Chondrocyte (in vitro differentiated cells): ENCODE measurements around the gene SGCA. TPM values are rescaled to one million over a fixed set of nuclear protein-coding genes. Genes with fewer than 3 reads are reported as not detected.

ENCODE experiments used
- DNase-seq: peaks from one replicate; pipeline ENCODE4 v3.0.0; 2021; ENCODE audit warnings: mixed read lengths, low spot score
- H3K27ac Mint-ChIP-seq: one replicate; pipeline ENCODE4 v1.8.0; 2021; ENCODE audit warnings: mild to moderate bottlenecking, moderate library complexity, mixed read lengths; ENCODE audit not compliant: unreplicated experiment
- H3K27me3 Mint-ChIP-seq: 2 replicates; pipeline ENCODE4 v1.8.0; 2021; ENCODE audit warnings: low read depth, mixed read lengths
- H3K36me3 Mint-ChIP-seq: 2 replicates; pipeline ENCODE4 v1.8.0; 2021; ENCODE audit warnings: low read depth, mixed read lengths
- H3K4me1 Mint-ChIP-seq: 2 replicates; pipeline ENCODE4 v1.8.0; 2021; ENCODE audit warnings: low read depth, mild to moderate bottlenecking, mixed read lengths
- H3K4me3 Mint-ChIP-seq: one replicate; pipeline ENCODE4 v1.8.0; 2021; ENCODE audit warnings: mild to moderate bottlenecking, moderate library complexity, mixed read lengths; ENCODE audit not compliant: unreplicated experiment
- H3K9me3 Mint-ChIP-seq: 2 replicates; pipeline ENCODE4 v1.8.0; 2021; ENCODE audit warnings: low read depth, mixed read lengths
- total RNA-seq: library from RNA; stranded (reverse); gene quantifications from 3 replicates; pipeline ENCODE4 v1.2.1, GENCODE V29; 2021
- TF ChIP-seq, protein P1 (sequence below): fragments of 200-600 bp; sonication (generic); IDR thresholded peaks from 2 replicates; pipeline ENCODE4 v1.5.0; 2021; ENCODE audit warnings: antibody characterized with exemption, mild to moderate bottlenecking, moderate library complexity

The SGCA gene
- total RNA-seq, 1 donor from 2014 or later, result 1.3 TPM

DNA sequence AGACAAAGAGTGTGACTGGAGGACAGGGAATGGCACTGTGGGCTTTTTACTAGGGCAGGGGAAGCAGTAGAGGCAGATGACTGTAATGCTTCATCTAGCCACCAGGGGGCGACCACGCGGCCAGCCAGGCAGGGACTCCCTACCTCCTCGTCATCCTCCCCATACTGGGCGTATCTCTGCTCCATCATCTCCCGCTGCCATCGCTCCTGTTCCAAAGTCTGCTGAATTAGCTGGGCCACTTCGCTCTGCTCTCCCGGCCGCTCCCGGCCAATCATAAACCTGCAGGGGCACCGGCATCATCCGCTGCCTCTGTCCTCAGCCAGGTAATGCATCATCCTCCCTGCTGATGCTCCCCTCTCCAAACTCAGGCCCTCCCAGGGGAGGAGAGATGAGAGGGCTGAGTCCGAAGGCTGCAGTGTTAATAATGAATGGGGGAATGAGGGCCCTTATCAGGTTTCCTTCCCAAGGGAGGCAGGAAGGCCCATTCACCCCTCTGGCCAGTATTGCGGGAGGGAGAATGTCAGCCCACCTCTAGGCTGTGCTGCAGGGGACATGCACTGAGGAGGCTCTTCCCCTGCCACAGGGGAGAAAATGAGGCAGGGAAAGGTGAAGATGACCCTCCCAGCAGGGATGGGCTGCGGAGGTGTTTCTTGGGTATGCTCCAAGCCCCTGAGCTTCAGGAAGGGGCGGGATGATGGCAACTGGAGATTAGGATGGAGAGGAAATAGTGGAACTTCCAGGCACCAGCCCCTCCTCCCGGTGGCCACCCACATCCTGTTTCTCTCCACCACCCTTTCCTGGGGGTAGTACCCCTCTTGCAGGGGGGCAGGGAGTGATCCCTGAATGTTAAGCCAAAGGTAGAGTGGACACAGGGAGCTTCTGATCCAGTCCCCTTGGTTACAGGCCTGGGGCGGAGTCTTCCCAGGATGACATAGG, 25.6 kb upstream of the SGCA start:
- Mint-ChIP-seq H3K36me3 (peaks cover 68% of the 10 kb centered on the region), H3K4me3 (no peak overlapping the region), H3K9me3 (no peaks in the 10 kb centered on the region), H3K27ac (peak overlapping the region; percentile 49), H3K4me1 (peaks cover 16% of the 10 kb centered on the region), H3K27me3 (no peaks in the 10 kb centered on the region)
- TF ChIP-seq, protein P1, sequence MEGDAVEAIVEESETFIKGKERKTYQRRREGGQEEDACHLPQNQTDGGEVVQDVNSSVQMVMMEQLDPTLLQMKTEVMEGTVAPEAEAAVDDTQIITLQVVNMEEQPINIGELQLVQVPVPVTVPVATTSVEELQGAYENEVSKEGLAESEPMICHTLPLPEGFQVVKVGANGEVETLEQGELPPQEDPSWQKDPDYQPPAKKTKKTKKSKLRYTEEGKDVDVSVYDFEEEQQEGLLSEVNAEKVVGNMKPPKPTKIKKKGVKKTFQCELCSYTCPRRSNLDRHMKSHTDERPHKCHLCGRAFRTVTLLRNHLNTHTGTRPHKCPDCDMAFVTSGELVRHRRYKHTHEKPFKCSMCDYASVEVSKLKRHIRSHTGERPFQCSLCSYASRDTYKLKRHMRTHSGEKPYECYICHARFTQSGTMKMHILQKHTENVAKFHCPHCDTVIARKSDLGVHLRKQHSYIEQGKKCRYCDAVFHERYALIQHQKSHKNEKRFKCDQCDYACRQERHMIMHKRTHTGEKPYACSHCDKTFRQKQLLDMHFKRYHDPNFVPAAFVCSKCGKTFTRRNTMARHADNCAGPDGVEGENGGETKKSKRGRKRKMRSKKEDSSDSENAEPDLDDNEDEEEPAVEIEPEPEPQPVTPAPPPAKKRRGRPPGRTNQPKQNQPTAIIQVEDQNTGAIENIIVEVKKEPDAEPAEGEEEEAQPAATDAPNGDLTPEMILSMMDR, result peak; percentile 93
- no peak for DNase-seq

GRCh38 chr17:50141026-50141744, 24.6 kb upstream of the SGCA start:
- H3K9me3 Mint-ChIP-seq, result no peaks in the 10 kb centered on the region
- H3K36me3 Mint-ChIP-seq, result peaks cover 62% of the 10 kb centered on the region
- no peak for DNase-seq
- H3K4me1 Mint-ChIP-seq, result peaks cover 21% of the 10 kb centered on the region
- TF ChIP-seq, protein P1, result no peak
- no peak overlapping the region for H3K4me3 Mint-ChIP-seq
- no peaks in the 10 kb centered on the region for H3K27me3 Mint-ChIP-seq
- H3K27ac Mint-ChIP-seq, result no peak overlapping the region

- Mint-ChIP-seq H3K4me1 (peaks cover 27% of the 10 kb centered on the region), H3K36me3 (peaks cover 58% of the 10 kb centered on the region), H3K9me3 (no peaks in the 10 kb centered on the region), H3K4me3 (no peak overlapping the region), H3K27me3 (no peaks in the 10 kb centered on the region), H3K27ac (no peak overlapping the region)
- TF ChIP-seq, protein P1, result no peak
- DNase-seq, result no peak
These were observed 24.1 kb upstream of the SGCA start for GRCh38 chr17:50141745-50142110.

- Mint-ChIP-seq H3K36me3 (peaks cover 40% of the 10 kb centered on the region), H3K9me3 (no peaks in the 10 kb centered on the region), H3K27me3 (no peaks in the 10 kb centered on the region), H3K4me1 (peaks cover 42% of the 10 kb centered on the region), H3K4me3 (no peak overlapping the region), H3K27ac (no peak overlapping the region)
- TF ChIP-seq, protein P1, result no peak
- no peak for DNase-seq
These were observed 22.2 kb upstream of the SGCA start for GRCh38 chr17:50143461-50144176.

DNA sequence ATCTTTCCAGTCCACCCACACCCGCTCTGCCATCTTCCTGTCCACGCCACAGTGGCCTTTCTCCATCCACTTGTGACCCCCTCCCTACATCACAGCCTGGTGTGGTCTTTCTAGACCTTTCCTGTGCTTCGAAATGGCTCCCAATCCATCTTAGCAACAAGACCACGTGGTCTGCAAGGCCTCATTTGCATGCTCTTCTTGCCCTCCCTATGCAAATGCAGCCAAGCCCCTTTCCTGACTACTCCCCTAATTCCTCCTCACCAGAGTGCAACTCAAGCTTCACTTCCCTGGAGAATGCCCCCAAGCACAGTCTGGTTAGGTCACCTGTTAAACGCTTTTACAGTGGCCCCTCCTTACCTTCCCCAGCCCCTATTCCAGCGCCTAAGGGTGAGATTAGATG, 21.4 kb upstream of the SGCA start:
- peaks cover 38% of the 10 kb centered on the region for H3K36me3 Mint-ChIP-seq
- H3K9me3 Mint-ChIP-seq, result no peaks in the 10 kb centered on the region
- peaks cover 42% of the 10 kb centered on the region for H3K4me1 Mint-ChIP-seq
- TF ChIP-seq, protein P1, result no peak
- no peaks in the 10 kb centered on the region for H3K27me3 Mint-ChIP-seq
- H3K4me3 Mint-ChIP-seq, result no peak overlapping the region
- no peak overlapping the region for H3K27ac Mint-ChIP-seq
- DNase-seq, result no peak
